Measurements from ENCODE around the gene PRKCZ.

DNA sequence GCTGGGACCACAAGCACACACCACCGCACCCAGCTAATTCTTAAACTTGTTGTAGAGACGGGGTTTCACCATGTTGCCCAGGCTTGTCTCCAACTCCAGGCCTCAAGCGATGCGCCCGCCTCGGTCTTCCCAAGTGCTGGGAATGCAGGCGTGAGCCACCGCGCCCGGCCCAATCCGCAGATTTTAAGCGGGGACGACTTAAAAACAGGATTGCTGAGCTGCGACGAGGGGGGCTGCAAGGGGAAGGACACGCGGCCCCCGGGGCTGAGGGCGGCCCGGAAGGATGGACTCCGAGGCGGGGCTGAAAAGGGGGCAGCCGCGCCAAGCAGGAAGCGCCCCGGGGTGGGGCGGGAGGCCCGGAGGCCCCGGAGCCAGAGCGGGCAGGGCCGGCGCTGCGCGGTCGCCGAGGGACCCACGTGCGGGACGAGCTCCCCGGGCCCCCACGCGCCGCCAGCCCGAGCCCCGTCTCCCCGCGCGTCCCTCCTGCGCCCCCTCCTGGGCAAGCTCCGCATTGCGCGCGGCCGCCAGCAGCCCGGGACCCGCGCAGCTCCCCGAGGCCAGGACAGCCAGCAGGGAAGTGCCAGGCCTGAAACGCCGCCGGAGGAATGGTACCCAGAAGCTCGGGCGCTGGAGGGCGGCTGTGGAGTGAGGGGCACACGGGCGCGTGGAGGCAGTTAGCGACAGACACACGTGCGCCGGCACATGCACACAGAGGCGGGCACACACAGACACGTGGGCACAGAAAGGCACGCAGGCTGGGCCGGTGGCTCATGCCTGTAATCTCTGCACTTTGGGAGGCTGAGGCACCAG lies 5.5 kb upstream of the PRKCZ start:
- TF ChIP-seq CTCF (IDR thresholded peaks at IDR 0.05) (peak; percentile 60 to 93 (median 84)), POLR2A (IDR thresholded peaks at IDR 0.05) (no peak)

All from heart left ventricle (tissue), 13 donors.